HFFc6 (cell line): ENCODE measurements around the gene SLC25A29. TPM values are rescaled to one million over a fixed set of nuclear protein-coding genes. Genes with fewer than 3 reads are reported as not detected.

Source experiments
- DNase-seq: peaks from one replicate; pipeline ENCODE4 v3.0.0-alpha.2; 2018
- H3K27ac Mint-ChIP-seq: 2 replicates; pipeline ENCODE4 v1.8.0; 2020; ENCODE audit warnings: mild to moderate bottlenecking, mixed read lengths
- H3K27me3 Mint-ChIP-seq: 2 replicates; pipeline ENCODE4 v1.8.0; 2021; ENCODE audit warnings: mild to moderate bottlenecking, moderate library complexity, mixed read lengths; ENCODE audit not compliant: insufficient read depth
- H3K36me3 Mint-ChIP-seq: 2 replicates; pipeline ENCODE4 v1.8.0; 2021; ENCODE audit warnings: low read depth, mixed read lengths
- H3K4me1 Mint-ChIP-seq: 2 replicates; pipeline ENCODE4 v1.8.0; 2020; ENCODE audit warnings: low read depth, mixed read lengths
- H3K4me3 Mint-ChIP-seq: 2 replicates; pipeline ENCODE4 v1.8.0; 2020; ENCODE audit warnings: mild to moderate bottlenecking, moderate library complexity, mixed read lengths
- H3K9me3 Mint-ChIP-seq: 2 replicates; pipeline ENCODE4 v1.8.0; 2020; ENCODE audit warnings: mild to moderate bottlenecking, mixed read lengths
- CTCF ChIP-seq: fragments of 200-600 bp; sonication (generic); IDR thresholded peaks from 2 replicates; pipeline ENCODE4 v1.5.0; 2021; ENCODE audit warnings: antibody characterized with exemption, mild to moderate bottlenecking
- total RNA-seq, 6 experiments: library from RNA; stranded (reverse); fragmentation: NEBNext Ultra II Directional; extraction: Animal tissue kit (Norgen Biotek cat#: 25700); gene quantifications; 2 replicates in 1 of 6; 3 replicates in 5 of 6; pipeline ENCODE4 v1.2.3, GENCODE V29; 2021

The SLC25A29 gene
- total RNA-seq, 6 experiments from 2014 or later, result 6.5 to 8.6 (median 7.7) TPM

DNA sequence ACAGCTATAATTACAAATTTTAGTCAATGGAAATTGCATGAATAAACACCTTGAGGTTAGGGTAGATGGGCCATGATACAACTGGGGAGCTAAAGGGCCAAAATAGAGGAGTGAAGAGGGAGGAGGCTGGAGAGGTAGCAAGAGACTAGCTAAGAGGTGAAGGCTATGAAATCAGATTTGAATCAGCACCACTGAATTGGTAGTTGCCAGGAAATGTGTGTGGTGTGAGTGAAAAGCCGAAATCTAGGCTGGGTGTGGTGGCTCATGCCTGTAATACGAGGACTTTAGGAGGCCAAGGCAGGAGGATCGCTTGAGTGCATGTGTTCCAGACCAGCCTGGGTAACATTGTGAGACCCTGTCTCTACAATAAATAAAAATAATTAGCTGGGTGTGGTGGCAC is 44.6 kb downstream of the SLC25A29 start:
- H3K27me3 Mint-ChIP-seq, result no peaks in the 10 kb centered on the region
- peaks cover 24% of the 10 kb centered on the region; the same call in 1 of the 2 replicates for H3K36me3 Mint-ChIP-seq
- no peak for TF ChIP-seq CTCF
- DNase-seq, result no peak
- H3K27ac Mint-ChIP-seq, result 0 out of 2 replicates have a peak overlapping the region, but pooled peaks have one; percentile 16
- no peak overlapping the region for H3K4me3 Mint-ChIP-seq
- H3K4me1 Mint-ChIP-seq, result peaks cover 36% of the 10 kb centered on the region
- H3K9me3 Mint-ChIP-seq, result no peaks in the 10 kb centered on the region

DNA sequence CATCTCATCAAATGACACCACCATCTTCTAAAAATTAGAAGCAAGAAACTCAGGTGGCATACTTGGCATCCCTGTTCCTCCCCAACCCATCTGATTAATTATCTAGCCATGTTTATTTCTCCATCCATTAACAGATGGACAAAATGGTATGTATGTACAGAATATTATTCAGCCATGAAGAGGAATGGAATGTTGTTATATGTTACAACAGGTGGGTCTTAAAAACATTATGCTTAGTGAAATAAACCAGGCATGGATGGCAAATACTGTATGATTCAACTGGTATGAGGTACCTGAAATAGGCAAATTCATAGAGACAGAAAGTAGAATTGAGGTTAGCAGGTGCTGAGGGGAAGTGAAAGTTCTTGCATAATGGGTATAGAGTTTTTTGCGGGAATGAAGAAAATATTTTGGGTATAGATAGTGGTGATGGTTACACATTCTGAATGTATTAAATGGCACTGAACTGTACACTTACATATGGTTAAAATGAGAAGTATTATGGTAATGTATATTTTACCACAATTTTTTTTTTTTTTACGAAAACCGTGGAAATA is 49.8 kb downstream of the SLC25A29 start:
- H3K4me1 Mint-ChIP-seq, result peaks cover 13% of the 10 kb centered on the region
- H3K36me3 Mint-ChIP-seq, result no peaks in the 10 kb centered on the region
- no peak overlapping the region for H3K27ac Mint-ChIP-seq
- TF ChIP-seq CTCF, result no peak
- no peak overlapping the region for H3K4me3 Mint-ChIP-seq
- DNase-seq, result no peak
- no peaks in the 10 kb centered on the region for H3K27me3 Mint-ChIP-seq
- H3K9me3 Mint-ChIP-seq, result no peaks in the 10 kb centered on the region

DNA sequence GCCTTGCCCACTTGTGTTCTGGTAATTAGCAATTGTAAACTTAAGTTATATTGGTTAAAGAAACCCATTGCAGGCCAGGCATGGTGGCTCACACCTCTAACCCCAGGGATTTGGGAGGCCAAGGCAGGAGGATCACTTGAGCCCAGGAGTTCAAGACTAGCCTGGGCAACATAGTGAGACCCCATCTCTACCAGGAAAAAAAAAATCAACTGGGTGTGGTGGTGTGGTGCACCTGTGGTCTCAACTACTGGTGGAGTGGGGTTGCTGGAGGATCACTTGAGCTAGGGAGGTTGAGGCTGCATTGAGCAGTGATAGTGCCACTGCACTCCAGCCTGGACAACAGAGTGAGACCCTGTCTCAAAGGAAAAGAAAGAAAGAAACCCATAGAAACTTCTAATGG is 53.6 kb downstream of the SLC25A29 start:
- no peak for DNase-seq
- Mint-ChIP-seq H3K4me3 (no peak overlapping the region), H3K27ac (no peak overlapping the region)

GRCh38 chr14:100250732-100251465 is 55.3 kb downstream of the SLC25A29 start:
- Mint-ChIP-seq H3K4me1 (peaks cover 26% of the 10 kb centered on the region; the same call in 1 of the 2 replicates), H3K27ac (no peak overlapping the region), H3K27me3 (no peaks in the 10 kb centered on the region), H3K9me3 (no peaks in the 10 kb centered on the region), H3K4me3 (no peak overlapping the region), H3K36me3 (no peaks in the 10 kb centered on the region)
- DNase-seq, result no peak
- TF ChIP-seq CTCF, result no peak

More for the DNA sequence above, 53.6 kb downstream of the SLC25A29 start:
- peaks cover 17% of the 10 kb centered on the region; the same call in 1 of the 2 replicates for H3K4me1 Mint-ChIP-seq
- H3K27me3 Mint-ChIP-seq, result no peaks in the 10 kb centered on the region
- TF ChIP-seq CTCF, result no peak
- H3K36me3 Mint-ChIP-seq, result no peaks in the 10 kb centered on the region
- no peaks in the 10 kb centered on the region for H3K9me3 Mint-ChIP-seq

GRCh38 chr14:100246809-100247428 is 59.3 kb downstream of the SLC25A29 start:
- TF ChIP-seq CTCF, result peak; percentile 83
- H3K9me3 Mint-ChIP-seq, result no peaks in the 10 kb centered on the region
- H3K4me3 Mint-ChIP-seq, result no peak overlapping the region
- peak; percentile 53 for DNase-seq
- peaks cover 36% of the 10 kb centered on the region for H3K4me1 Mint-ChIP-seq
- H3K27ac Mint-ChIP-seq, result peak overlapping the region; percentile 42; the same call in 1 of the 2 replicates
- peaks cover 12% of the 10 kb centered on the region for H3K36me3 Mint-ChIP-seq
- H3K27me3 Mint-ChIP-seq, result no peaks in the 10 kb centered on the region; the same call in 1 of the 2 replicates
